GM12878 (cell line): ENCODE results near the gene STON2. TPM values are rescaled to one million over a fixed set of nuclear protein-coding genes. Genes with fewer than 3 reads are reported as not detected.
A peak's percentile ranks its signal among the peaks of the same experiment; 100 is the strongest.

Source experiments
- CBX5 ChIP-seq: sonication (generic); IDR thresholded peaks from 2 replicates; pipeline ENCODE4 v1.6.1; 2016; ENCODE audit warnings: low read depth, moderate library complexity, mild to moderate bottlenecking, inconsistent platforms
- MYC ChIP-seq: IDR thresholded peaks from 2 replicates; pipeline ENCODE4 v1.6.1; 2011; ENCODE audit warnings: mild to moderate bottlenecking, low read length, moderate library complexity, inconsistent platforms; ENCODE audit not compliant: insufficient read depth, insufficient replicate concordance, insufficient read length, severe bottlenecking
- ZNF622 ChIP-seq: fragments of 450-650 bp; IDR thresholded peaks from 2 replicates; pipeline ENCODE4 v1.6.1; 2017; ENCODE audit warnings: mild to moderate bottlenecking, inconsistent platforms
- polyA plus RNA-seq, 11 experiments: library from polyadenylated mRNA; depleted of rRNA in 4 of 11; unstranded in 6 of 11; stranded (reverse) in 5 of 11; fragments of >200 nt; fragmentation: Nextera tagmentation in 4 of 11; fragmentation: Illumina TruSeq in 1 of 11; extraction: Ambion mirVana in 4 of 11; extraction: Trizol in 1 of 11; gene quantifications; 1 replicate in 1 of 11; 2 replicates in 10 of 11; pipeline versions ENCODE4 v1.2.1 to v1.2.3, GENCODE V29; 2011 to 2016; ENCODE audit warnings: inconsistent platforms in 2 of 11, missing spikeins in 2 of 11, low read depth in 1 of 11
- total RNA-seq, 4 experiments: library from RNA; depleted of rRNA in 3 of 4; stranded (reverse); fragments of >200 nt in 3 of 4; fragmentation: Illumina TruSeq in 1 of 4; extraction: Trizol in 1 of 4; gene quantifications; 2 replicates each; pipeline versions ENCODE4 v1.2.1 to v1.2.3, GENCODE V29; 2013 to 2021
- TF ChIP-seq, protein P1 (sequence below): fragments of 450-650 bp; IDR thresholded peaks from 2 replicates; pipeline ENCODE4 v1.6.1; 2016; ENCODE audit warnings: mild to moderate bottlenecking, moderate library complexity, borderline replicate concordance
- TF ChIP-seq, protein P2 (sequence below): IDR thresholded peaks from 2 replicates; pipeline ENCODE4 v1.6.1; 2012; ENCODE audit warnings: low read length, inconsistent platforms

STON2 gene
- total and polyA plus RNA-seq, 10 of the 15 experiments (the other 5 are each of a cell fraction or from before 2014, with no cell fraction given), result 0.03 to 0.13 (median 0.03) TPM; not detected in 7

DNA sequence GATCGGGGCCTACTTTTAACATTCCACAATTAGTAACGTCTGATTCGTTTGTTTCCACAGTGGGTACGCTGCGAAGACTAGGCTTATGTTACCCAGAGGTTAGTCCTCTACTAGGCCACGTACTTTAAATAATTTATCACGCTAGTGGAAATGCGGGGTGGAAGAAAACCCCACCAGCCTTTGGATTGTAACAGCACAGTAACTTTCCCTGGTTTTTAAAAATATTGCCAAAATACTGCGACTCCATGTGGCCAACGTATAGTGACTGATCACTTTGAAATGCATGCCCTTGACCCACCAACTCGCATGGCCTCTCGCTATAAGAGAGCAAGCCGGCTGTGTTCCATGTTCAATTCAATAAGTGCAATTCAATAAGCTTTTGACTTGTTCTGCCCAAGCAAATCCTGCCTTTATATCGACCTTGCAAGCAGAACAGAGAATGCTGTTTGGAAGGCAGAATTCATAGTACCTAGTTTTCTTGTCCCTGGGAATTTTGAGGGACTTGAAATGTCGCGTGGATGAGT lies 178.5 kb downstream of the STON2 start (continued):
- TF ChIP-seq, protein P1, sequence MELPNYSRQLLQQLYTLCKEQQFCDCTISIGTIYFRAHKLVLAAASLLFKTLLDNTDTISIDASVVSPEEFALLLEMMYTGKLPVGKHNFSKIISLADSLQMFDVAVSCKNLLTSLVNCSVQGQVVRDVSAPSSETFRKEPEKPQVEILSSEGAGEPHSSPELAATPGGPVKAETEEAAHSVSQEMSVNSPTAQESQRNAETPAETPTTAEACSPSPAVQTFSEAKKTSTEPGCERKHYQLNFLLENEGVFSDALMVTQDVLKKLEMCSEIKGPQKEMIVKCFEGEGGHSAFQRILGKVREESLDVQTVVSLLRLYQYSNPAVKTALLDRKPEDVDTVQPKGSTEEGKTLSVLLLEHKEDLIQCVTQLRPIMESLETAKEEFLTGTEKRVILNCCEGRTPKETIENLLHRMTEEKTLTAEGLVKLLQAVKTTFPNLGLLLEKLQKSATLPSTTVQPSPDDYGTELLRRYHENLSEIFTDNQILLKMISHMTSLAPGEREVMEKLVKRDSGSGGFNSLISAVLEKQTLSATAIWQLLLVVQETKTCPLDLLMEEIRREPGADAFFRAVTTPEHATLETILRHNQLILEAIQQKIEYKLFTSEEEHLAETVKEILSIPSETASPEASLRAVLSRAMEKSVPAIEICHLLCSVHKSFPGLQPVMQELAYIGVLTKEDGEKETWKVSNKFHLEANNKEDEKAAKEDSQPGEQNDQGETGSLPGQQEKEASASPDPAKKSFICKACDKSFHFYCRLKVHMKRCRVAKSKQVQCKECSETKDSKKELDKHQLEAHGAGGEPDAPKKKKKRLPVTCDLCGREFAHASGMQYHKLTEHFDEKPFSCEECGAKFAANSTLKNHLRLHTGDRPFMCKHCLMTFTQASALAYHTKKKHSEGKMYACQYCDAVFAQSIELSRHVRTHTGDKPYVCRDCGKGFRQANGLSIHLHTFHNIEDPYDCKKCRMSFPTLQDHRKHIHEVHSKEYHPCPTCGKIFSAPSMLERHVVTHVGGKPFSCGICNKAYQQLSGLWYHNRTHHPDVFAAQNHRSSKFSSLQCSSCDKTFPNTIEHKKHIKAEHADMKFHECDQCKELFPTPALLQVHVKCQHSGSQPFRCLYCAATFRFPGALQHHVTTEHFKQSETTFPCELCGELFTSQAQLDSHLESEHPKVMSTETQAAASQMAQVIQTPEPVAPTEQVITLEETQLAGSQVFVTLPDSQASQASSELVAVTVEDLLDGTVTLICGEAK, result 0 out of 2 replicates have a peak, but pooled peaks have one; percentile 41
- TF ChIP-seq, protein P2, sequence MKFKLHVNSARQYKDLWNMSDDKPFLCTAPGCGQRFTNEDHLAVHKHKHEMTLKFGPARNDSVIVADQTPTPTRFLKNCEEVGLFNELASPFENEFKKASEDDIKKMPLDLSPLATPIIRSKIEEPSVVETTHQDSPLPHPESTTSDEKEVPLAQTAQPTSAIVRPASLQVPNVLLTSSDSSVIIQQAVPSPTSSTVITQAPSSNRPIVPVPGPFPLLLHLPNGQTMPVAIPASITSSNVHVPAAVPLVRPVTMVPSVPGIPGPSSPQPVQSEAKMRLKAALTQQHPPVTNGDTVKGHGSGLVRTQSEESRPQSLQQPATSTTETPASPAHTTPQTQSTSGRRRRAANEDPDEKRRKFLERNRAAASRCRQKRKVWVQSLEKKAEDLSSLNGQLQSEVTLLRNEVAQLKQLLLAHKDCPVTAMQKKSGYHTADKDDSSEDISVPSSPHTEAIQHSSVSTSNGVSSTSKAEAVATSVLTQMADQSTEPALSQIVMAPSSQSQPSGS, result no peak
- TF ChIP-seq MYC (peak; percentile 2), ZNF622 (no peak), CBX5 (peak; percentile 6; the same call in 1 of the 2 replicates)
